Sciatic nerve (tissue), 2 donors: ENCODE data around the gene TCEAL2. TPM values are rescaled to one million over a fixed set of nuclear protein-coding genes. Genes with fewer than 3 reads are reported as not detected.
"Not testable (repeated sequence)": the region's sequence is repeated elsewhere in the genome, so short reads cannot be mapped to it uniquely, and the experiment has no call there.

Experiments used
- ATAC-seq: fragments of 200-7000 bp; cut with Tn5 transposase; one replicate; pipeline ENCODE4 v1.9.1; 2020; ENCODE audit warnings: mild to moderate bottlenecking, moderate library complexity
- DNase-seq: peaks from one replicate; pipeline ENCODE4 v3.0.0-alpha.2; 2020; ENCODE audit warnings: low spot score
- intact Hi-C: fragments of 100-400 bp; cut with DNase I; formaldehyde crosslinking; loops from one replicate; pipeline ENCODE4 v1.14.2; 2022
- total RNA-seq: library from RNA; stranded (reverse); fragmentation: NEBNext Ultra II Directional; extraction: Animal tissue kit (Norgen Biotek cat#: 25700); gene quantifications from one replicate; pipeline ENCODE4 v1.2.1, GENCODE V29; 2021
- donor health status: DM: no; HTN: no; CAD: no.
- donor health status: DM: no; HTN: no; CAD: no.

Gene TCEAL2
- 6.2 TPM for total RNA-seq

DNA sequence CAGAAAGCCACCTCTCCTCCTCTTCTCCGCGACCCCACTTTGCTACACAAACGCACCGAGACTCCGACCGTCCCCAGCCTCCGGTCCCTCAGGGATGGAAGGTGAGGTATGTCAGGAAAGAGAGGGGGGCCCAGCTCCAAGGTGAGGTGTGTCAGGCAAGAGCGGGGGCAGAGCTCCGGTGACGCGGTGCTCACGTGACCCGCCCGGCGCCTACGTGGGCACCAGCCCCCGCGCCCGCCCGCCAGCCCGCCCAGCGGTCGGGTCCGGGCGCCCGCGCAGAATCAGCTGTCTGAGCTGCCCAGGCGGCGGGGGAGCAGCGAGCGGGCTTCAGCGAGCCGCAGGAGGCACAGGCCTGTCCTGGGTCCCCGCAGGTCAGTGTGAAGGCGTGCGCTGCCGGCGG is at the start of gene TCEAL2:
Gene TCEAL2 (plus strand): TSS at position 244 of the 400 bp plus-strand sequence. CDS start 1,152 bp downstream, outside the sequence.
- peak; percentile 41 for ATAC-seq
- intact Hi-C loops, DNase-seq: not testable (repeated sequence)

DNA sequence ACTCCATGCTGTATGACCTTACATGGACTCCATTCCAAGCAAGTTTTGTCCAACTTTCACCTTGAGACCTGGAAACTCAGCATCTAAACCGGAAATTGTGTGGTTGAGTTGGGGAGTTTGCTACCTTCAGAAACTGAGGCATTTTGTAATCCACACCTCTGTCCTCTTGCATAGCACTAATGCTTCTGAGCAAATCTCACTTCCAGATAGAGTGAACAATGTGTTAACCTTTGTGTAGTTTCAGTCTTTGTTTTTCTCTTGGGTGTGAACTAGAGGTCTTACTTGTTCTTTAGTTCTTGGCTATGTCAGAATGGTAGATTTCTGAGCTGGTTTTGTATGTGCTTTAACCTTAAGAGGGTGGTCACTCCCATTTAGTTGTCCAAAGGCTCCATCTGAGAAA is 48.1 kb upstream of the TCEAL2 start:
- ATAC-seq: no peak
- DNase-seq: no peak
- intact Hi-C loops: no loop called here

DNA sequence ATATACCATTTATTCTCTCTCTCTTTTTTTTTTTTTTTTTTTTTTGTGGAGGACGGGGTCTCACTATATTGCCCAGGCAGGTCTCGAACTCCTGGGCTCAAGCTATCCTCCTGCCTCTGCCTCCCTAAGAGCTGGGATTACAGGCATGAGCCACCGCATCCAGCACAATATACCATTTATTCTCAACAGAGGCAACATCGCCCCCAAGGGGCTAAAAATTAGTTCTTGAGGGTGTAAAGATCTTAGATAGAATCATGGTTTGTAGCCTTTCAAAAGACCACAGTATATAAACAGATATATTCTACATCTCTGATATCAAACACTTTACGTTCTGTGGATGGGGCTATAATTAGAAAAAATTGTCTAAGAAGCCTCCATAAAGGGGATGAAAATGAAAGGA is 39.8 kb upstream of the TCEAL2 start:
- no peak for DNase-seq
- no peak for ATAC-seq
- intact Hi-C loops: no loop called here

DNA sequence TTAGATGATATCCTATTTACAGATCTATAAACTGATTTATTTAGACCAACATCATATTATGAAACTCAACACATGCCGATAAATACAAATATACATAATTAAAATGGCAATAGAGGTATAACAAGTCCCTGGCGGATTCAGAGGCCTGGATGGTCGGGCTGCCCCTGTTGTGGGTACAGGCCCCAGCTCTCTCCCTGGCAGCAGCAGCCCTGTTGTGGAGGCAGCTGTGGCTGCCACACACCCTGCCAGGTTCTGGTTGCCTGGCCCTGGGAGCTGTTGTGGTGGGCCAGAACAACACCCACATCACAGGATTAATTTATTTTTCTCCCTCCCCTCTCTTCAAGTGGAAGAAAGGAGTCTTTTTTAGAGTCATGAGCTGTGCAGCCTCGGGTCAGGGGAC is 12.1 kb upstream of the TCEAL2 start:
- intact Hi-C loops: no loop called here
- ATAC-seq (no peak), DNase-seq (no peak)

DNA sequence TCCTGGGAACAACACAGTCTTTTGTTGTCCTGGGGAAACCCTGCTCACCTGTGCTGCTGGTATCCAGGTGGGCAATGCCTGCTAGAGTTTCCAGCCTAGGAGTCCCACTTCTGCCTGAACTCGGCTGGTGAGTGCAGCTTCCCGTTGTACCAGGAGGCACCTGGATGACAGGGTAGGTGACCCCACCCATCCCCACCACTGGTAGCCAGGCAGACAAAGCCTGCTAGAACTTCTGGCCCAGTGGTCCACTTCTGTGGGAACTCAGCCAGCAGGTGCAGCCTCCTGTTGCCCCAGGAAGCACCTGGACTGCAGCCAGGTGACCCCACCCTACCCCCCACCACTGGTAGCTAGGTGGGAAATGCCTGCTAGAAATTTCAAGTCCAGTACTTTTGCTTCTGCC is 9.7 kb upstream of the TCEAL2 start:
- DNase-seq: no peak
- ATAC-seq: no peak
- intact Hi-C loops: no loop called here

DNA sequence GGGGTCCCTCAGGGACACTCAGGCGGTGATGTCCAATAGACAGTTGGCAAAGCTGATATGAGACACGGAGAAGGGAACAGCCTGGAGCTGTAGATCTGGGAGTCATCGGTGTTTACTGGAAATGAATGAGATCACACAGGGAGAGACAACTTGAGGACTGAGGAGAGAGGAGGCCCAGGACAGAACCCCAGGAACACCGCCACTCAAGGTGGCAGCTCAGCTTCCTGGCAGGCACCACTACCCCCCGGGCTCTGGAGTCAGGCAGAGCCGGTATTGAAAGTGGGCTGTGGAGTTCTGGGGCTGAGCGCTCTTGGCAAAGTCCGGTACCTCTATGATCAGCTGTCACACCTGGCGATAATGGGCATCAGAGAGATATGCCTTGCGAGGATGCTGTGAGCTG is 465 bp upstream of the TCEAL2 start:
- intact Hi-C loops, DNase-seq, ATAC-seq: not testable (repeated sequence)

DNA sequence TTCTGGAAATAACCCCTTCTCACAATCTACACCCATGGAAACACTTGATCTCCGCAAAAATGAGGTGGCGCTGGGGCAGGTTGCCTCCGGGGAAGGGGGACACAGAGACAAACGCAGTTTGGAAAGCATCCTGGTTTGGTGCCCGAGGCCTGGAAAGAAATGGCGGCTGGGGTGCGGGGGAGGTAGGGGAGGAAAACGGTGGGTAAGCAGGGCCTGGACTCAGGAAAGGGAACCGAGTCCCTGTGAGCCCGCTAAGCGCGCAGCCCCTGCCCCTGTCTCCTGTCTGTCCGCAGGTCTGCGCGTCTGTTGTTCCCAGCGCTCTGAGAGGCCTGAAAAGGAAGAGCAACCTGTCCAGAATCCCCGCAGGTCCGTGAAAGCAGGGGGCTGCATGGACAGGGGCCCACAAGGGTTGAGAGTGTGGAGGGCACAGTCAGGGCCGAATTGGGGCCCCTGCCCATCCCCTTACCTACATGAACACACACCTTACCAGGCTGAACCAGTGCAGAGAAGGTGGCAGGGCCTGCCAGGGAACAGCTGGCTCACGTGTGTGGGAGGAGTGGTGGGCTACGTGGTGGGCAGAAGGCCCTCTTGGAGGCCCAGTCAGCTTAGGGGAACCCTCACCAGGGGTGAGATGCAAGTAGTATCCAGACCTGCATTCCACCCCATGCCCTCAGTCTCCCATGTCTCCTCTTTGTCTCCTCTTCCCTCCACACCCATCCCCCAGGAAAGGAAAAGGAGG is 770 bp downstream of the TCEAL2 start:
- intact Hi-C loops, DNase-seq: not testable (repeated sequence)
- peak; percentile 38 for ATAC-seq

DNA sequence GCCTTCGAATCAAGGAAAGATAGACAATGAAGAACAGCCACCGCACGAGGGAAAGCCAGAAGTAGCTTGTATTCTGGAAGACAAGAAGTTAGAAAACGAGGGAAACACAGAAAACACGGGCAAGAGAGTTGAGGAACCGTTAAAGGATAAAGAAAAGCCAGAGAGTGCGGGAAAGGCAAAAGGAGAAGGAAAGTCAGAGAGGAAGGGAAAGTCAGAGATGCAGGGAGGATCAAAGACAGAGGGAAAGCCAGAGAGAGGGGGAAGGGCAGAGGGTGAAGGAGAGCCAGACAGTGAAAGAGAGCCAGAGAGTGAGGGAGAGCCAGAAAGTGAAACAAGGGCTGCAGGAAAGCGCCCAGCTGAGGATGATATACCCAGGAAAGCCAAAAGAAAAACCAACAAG is 1.4 kb downstream of the TCEAL2 start:
- intact Hi-C loops: no loop called here
- DNase-seq: no peak
- ATAC-seq: no peak

DNA sequence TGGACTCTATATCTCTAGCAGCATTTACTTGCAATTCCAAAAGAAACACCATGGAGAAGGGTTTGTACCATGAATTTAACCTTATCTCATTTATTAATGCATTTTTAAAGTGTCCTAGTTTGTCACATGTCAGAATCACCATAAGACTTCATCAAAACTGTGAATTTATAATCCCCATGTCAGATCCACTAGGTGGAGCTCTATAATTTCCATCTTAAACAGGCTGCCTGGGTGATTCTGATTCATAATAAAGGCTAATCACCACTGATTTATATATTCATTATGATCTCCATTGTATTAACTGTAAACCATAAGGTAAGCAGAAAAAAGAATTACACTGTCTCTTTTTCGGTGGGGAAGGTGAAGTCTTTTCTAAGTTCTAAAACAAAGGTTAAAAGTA is 4.0 kb downstream of the TCEAL2 start:
- DNase-seq (no peak), ATAC-seq (no peak)
- intact Hi-C loops: no loop called here

DNA sequence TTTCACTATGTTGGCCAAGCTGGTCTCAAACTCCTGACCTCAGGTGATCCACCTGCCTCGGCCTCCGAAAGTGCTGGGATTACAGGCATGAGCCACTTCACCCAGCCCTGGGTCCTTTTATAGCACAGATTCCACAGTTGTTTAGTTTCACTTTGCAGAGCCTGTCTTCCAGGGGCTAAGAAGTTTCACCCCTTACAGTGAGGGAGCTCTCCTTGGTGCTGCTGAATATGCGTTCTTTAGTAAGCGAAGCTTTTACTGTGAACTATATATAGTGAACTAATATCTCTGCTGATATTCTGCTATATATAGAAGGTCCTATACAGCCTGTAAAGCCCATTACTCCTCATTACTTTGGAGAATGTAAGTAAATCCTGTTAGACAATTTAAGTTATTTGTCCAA is 12.6 kb downstream of the TCEAL2 start:
- ATAC-seq (no peak), DNase-seq (no peak)
- intact Hi-C loops: no loop called here

DNA sequence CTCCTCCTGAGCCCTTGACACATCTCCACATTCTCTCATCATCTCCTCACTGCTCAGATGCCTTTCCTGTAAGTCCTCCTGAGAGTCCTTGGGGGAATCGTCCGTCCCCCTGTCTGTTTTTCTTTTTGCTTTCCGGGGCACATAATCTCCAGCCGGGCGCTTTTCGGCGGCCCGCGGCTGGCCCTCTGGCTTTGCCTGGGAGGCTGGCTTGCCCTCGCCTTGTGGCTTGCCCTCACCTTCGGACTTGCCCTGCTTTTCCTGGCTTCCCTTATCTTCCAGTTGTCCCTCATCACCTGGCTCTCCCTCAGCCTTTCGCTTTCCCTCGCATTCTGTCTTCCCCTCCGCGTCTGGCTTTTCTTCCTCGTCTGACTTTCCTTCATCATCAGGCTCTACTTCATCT is 15.4 kb downstream of the TCEAL2 start:
- DNase-seq, ATAC-seq, intact Hi-C loops: not testable (repeated sequence)

DNA sequence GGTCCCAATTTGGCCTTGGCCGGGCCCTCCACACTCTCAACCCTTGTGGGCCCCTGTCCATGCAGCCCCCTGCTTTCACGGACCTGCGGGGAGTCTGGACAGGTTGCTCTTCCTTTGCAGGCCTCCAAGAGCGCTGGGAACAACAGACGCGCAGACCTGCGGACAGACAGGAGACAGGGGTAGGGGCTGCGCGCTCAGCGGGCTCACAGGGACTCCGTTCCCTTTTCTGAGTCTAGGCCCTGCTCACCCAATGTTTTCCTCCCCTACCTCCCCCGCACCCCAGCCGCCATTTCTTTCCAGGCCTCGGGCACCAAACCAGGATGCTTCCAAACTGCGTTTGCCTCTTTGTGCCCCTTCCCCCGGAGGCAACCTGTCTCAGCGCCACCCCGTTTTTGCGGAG is 16.2 kb downstream of the TCEAL2 start:
- intact Hi-C loops, ATAC-seq, DNase-seq: not testable (repeated sequence)

DNA sequence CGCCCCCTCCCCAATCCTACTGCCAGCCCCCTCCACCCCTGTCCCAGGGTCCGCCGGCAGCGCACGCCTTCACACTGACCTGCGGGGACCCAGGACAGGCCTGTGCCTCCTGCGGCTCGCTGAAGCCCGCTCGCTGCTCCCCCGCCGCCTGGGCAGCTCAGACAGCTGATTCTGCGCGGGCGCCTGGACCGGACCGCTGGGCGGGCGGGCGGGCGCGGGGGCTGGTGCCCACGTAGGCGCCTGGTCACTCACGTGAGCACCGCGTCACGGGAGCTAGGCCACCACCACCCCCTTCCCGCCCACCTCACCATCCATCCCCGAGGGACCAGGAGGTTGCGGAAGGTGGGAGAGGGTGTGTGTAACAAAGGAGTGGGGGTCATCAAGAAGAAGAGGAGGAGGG is 16.8 kb downstream of the TCEAL2 start, which contains the start of gene TCEAL6:
Gene TCEAL6 (minus strand): TSS at position 208 of the 400 bp plus-strand sequence.
- DNase-seq, ATAC-seq, intact Hi-C loops: not testable (repeated sequence)

DNA sequence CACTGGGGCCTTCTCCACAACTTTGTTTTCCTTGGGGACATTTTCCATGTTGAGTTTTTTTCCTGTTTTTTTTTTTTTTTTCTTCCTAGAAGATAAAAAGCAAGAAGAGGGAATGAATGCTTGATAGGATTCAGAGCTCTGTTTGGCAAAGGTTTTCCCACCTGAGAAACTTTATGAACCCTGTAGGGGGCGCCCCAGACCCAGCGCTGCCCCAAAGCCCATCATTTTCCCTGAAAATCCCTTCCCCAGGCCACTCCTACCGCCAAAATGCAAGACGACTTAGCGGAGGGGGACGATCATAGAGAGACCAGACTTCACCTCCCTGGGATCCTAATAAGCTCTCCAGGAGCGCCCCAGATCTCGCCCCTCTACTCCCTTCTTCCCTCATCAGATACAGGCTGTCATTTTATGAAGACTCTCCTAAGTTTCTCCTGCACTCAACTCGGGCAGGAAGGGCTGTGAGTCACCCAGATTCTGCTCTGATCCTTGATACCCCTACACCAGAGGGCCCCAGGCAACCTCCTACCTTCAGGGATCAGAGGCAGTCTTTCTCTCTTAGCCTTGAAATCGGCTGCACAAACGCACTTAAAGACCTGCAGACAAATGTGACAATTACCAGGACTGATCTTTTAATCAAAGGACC is 28.9 kb downstream of the TCEAL2 start:
- intact Hi-C loops: no loop called here
- no peak for DNase-seq
- ATAC-seq: no peak

DNA sequence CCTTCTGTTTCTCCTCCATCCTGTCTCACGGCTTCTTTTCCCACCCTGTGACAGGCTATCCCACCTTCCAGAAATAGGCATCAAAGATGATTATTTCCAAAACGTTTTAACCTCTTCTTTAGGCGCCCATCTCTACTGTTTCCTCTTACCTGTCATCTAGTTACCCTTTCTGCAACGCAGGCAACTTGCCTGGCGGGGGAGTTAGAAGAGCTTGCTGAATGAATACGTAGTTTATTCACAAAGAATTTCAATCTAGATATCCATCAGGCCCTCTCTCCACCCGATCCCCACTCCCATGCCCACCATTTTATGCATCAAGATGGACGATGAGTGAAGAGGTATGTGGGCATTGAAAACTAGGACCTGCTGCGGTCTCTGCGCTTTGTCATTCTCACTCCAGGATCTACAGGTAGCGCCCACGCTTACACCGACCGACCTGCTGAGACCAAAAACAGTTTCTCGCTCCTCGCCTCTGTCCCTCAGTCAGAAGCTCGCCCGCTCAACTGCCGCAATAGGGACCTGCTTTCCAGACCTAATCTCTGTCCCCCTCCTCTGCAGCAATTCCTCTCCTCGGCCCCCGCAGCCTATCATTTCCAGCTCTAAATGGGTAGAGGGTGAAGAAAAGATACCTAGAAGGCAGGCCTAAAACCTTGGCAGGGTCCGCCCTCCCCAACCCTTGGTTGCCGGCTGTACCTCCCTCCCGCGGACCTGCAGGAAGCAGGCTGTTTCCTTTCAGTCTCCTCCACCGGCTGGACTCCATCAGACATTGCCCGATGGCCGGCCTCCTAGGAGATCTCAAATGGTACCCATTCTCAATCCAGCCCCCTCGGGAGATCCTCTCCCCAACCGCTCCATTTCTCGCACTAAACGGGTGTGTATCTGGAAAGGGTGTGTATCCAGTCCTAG is 29.7 kb downstream of the TCEAL2 start:
- DNase-seq: no peak
- peak; percentile 34 for ATAC-seq
- intact Hi-C loops: no loop called here

DNA sequence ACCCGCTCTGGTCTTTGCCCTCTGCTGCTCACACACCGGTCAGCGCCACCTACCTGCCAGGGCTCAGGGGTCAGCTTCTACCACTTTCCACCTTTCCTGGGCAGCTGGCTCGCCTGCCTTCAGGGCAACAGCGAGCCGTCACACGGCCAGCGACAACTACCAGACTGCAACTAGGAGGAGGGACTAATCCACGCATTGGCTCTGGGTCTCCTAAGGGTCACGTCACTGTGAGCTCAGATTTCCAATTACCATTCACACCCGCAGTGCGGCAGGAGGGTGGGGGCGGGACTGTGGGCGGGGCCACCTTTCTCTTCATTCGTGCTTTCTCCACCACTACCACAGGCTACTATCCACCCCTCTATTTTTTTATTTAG is 30.3 kb downstream of the TCEAL2 start, which contains the start of gene BEX5:
Gene BEX5 (minus strand): TSS at position 172 of the 374 bp plus-strand sequence. CDS start 1,712 bp downstream, outside the sequence.
- no peak for DNase-seq
- peak; percentile 87 for ATAC-seq
- intact Hi-C loops: no loop called here
